ENCODE results near the gene CCDC167. TPM values are rescaled to one million over a fixed set of nuclear protein-coding genes. Genes with fewer than 3 reads are reported as not detected.

The CCDC167 gene
- total and polyA plus RNA-seq, 2 donors (not counting 1 experiment from before 2014, with no cell fraction given): 8.3 to 35.7 TPM

DNA sequence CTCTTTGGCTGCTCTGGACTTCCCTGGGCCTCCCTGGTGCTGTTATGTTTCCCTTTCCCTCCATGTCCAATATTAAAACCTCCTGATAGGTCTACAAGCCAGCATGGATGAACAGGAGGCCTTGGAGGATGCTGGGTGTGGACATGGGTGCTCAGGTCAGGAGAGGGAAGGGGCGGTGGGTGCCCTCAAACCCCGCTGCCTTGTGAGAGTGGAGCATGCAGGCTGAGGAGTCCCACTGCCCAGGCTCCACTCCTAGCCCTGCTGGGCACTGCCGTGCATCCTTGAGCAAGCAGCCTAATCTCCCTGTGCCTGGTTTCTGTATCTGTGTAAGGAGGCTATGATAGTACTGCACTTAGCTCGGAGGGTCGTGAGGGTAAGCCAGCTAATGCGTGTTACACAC lies 18.4 kb upstream of the CCDC167 start:
- no peak for TF ChIP-seq EZH2 (IDR thresholded peaks at IDR 0.05; ENCODE audit: low read length, missing control alignments)
- TF ChIP-seq, protein P1, sequence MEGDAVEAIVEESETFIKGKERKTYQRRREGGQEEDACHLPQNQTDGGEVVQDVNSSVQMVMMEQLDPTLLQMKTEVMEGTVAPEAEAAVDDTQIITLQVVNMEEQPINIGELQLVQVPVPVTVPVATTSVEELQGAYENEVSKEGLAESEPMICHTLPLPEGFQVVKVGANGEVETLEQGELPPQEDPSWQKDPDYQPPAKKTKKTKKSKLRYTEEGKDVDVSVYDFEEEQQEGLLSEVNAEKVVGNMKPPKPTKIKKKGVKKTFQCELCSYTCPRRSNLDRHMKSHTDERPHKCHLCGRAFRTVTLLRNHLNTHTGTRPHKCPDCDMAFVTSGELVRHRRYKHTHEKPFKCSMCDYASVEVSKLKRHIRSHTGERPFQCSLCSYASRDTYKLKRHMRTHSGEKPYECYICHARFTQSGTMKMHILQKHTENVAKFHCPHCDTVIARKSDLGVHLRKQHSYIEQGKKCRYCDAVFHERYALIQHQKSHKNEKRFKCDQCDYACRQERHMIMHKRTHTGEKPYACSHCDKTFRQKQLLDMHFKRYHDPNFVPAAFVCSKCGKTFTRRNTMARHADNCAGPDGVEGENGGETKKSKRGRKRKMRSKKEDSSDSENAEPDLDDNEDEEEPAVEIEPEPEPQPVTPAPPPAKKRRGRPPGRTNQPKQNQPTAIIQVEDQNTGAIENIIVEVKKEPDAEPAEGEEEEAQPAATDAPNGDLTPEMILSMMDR (conservative IDR thresholded peaks at IDR 0.05 in 1 of 2, IDR thresholded peaks at IDR 0.05 in 1 of 2; ENCODE audit: low read depth in 1 of 2, low read length in 2 of 2): no peak
- H3K4me1 ChIP-seq (ENCODE audit: control insufficient read depth, extremely low read depth, insufficient read depth, low read length): peaks cover 3% of the 10 kb centered on the region

DNA sequence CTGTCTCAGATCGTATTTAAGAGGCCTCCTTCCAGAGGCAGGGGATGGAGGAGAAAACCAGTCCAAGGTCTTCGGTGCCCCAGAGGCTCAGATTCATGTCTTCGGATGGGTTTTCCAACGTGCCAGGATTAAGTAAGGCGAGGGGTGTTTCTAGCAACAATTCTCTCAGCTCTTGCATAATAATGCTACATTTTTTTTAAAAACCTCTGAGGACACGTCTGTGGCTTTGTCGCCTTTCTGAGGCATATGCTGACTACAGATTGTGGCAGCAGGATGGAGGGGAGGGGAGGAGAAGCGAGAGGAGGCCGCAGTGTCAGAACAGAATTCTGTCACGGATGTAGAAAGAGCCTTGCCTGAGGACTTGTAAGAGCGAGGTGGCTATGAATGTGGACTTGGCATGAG lies 17.7 kb upstream of the CCDC167 start:
- DNase-seq (ENCODE audit: low read depth in 2 of 2): peak in 1 of 2 donors; percentile 26
- no peaks in the 10 kb centered on the region for H3K79me2 ChIP-seq (ENCODE audit: control insufficient read depth, insufficient read depth, low read length)
- no peak for TF ChIP-seq EZH2 (IDR thresholded peaks at IDR 0.05; ENCODE audit: low read length, missing control alignments)
- TF ChIP-seq, protein P1 (conservative IDR thresholded peaks at IDR 0.05 in 1 of 2, IDR thresholded peaks at IDR 0.05 in 1 of 2; ENCODE audit: low read depth in 1 of 2, low read length in 2 of 2): no peak

More for the DNA sequence above, 18.4 kb upstream of the CCDC167 start:
- Histone ChIP-seq H3K27ac (ENCODE audit: insufficient read depth, low read length) (no peak overlapping the region), H3K9ac (ENCODE audit: insufficient read depth, low read length) (no peak overlapping the region), H3K79me2 (ENCODE audit: control insufficient read depth, insufficient read depth, low read length) (no peaks in the 10 kb centered on the region), H2AFZ (ENCODE audit: low read length) (no peak overlapping the region), H4K20me1 (ENCODE audit: control insufficient read depth, extremely low read depth, insufficient read depth, low read length) (no peaks in the 10 kb centered on the region), H3K9me3 (ENCODE audit: control insufficient read depth, insufficient read depth, low read depth, low read length) (no peaks in the 10 kb centered on the region), H3K36me3 (ENCODE audit: control insufficient read depth, insufficient read depth, low read length) (no peaks in the 10 kb centered on the region), H3K27me3 (ENCODE audit: control insufficient read depth, insufficient read depth, low read length) (peaks cover 19% of the 10 kb centered on the region), H3K4me3 (replicated peaks in 1 of 4; ENCODE audit: control extremely low read depth in 1 of 4, insufficient read depth in 1 of 4, low read depth in 3 of 4, low read length in 4 of 4) (no peak overlapping the region), H3K4me2 (ENCODE audit: extremely low read depth, insufficient read depth, low read length) (no peak overlapping the region)
- DNase-seq (ENCODE audit: low read depth in 2 of 2): no peak

DNA sequence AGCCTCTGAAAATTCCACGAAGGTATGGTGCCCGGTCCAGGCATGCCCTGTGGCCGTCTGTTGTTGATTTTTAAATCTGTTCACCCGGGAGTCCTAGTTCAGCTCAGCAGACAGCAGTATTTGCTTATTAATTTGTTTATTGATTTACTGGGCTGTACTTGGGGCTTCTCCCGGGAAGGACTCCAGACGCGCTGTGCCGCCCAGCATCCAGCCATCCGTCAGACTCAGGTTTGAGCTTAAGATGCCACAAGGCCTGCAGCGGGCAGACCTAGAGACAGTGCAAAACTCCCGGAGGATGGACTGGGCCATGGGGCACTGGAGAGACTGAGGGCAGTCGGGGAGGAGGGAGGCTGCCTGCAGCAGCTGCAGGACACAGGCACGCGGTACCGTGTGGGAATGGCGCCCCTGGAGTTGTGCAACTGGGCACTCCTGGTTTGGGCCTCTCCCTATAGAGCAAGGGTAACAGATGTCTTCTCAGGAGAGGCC lies 17.3 kb upstream of the CCDC167 start:
- no peak overlapping the region for H3K9ac ChIP-seq (ENCODE audit: insufficient read depth, low read length)
- H3K79me2 ChIP-seq (ENCODE audit: control insufficient read depth, insufficient read depth, low read length): no peaks in the 10 kb centered on the region
- H2AFZ ChIP-seq (ENCODE audit: low read length): no peak overlapping the region
- no peak overlapping the region for H3K4me2 ChIP-seq (ENCODE audit: extremely low read depth, insufficient read depth, low read length)
- DNase-seq (ENCODE audit: low read depth in 2 of 2): no peak
- TF ChIP-seq, protein P1 (conservative IDR thresholded peaks at IDR 0.05 in 1 of 2, IDR thresholded peaks at IDR 0.05 in 1 of 2; ENCODE audit: low read depth in 1 of 2, low read length in 2 of 2): no peak
- no peak for TF ChIP-seq EZH2 (IDR thresholded peaks at IDR 0.05; ENCODE audit: low read length, missing control alignments)
- H3K27me3 ChIP-seq (ENCODE audit: control insufficient read depth, insufficient read depth, low read length): peaks cover 30% of the 10 kb centered on the region
- H3K36me3 ChIP-seq (ENCODE audit: control insufficient read depth, insufficient read depth, low read length): no peaks in the 10 kb centered on the region
- no peak overlapping the region for H3K4me3 ChIP-seq (replicated peaks in 1 of 4; ENCODE audit: control extremely low read depth in 1 of 4, insufficient read depth in 1 of 4, low read depth in 3 of 4, low read length in 4 of 4)
- H3K27ac ChIP-seq (ENCODE audit: insufficient read depth, low read length): no peak overlapping the region
- no peaks in the 10 kb centered on the region for H3K9me3 ChIP-seq (ENCODE audit: control insufficient read depth, insufficient read depth, low read depth, low read length)
- peaks cover 3% of the 10 kb centered on the region for H3K4me1 ChIP-seq (ENCODE audit: control insufficient read depth, extremely low read depth, insufficient read depth, low read length)
- no peaks in the 10 kb centered on the region for H4K20me1 ChIP-seq (ENCODE audit: control insufficient read depth, extremely low read depth, insufficient read depth, low read length)

More for the DNA sequence above, 17.7 kb upstream of the CCDC167 start:
- Histone ChIP-seq H3K36me3 (ENCODE audit: control insufficient read depth, insufficient read depth, low read length) (no peaks in the 10 kb centered on the region), H3K4me2 (ENCODE audit: extremely low read depth, insufficient read depth, low read length) (no peak overlapping the region), H3K4me3 (replicated peaks in 1 of 4; ENCODE audit: control extremely low read depth in 1 of 4, insufficient read depth in 1 of 4, low read depth in 3 of 4, low read length in 4 of 4) (no peak overlapping the region), H2AFZ (ENCODE audit: low read length) (no peak overlapping the region), H3K27me3 (ENCODE audit: control insufficient read depth, insufficient read depth, low read length) (peaks cover 25% of the 10 kb centered on the region), H4K20me1 (ENCODE audit: control insufficient read depth, extremely low read depth, insufficient read depth, low read length) (no peaks in the 10 kb centered on the region), H3K27ac (ENCODE audit: insufficient read depth, low read length) (no peak overlapping the region), H3K4me1 (ENCODE audit: control insufficient read depth, extremely low read depth, insufficient read depth, low read length) (peaks cover 3% of the 10 kb centered on the region), H3K9ac (ENCODE audit: insufficient read depth, low read length) (no peak overlapping the region), H3K9me3 (ENCODE audit: control insufficient read depth, insufficient read depth, low read depth, low read length) (no peaks in the 10 kb centered on the region)

Data from fibroblast of lung (primary cell).